HL-60 (cell line): ENCODE data around the gene DSE.

Experiments
- CTCF ChIP-seq: IDR thresholded peaks from one replicate; pipeline ENCODE4 v1.5.1; 2011; ENCODE audit warnings: low read length, control low read depth, inconsistent platforms; ENCODE audit not compliant: insufficient read depth
- POLR2AphosphoS5 ChIP-seq: IDR thresholded peaks from 2 replicates; pipeline ENCODE4 v1.6.1; 2012; ENCODE audit warnings: low read depth

DNA sequence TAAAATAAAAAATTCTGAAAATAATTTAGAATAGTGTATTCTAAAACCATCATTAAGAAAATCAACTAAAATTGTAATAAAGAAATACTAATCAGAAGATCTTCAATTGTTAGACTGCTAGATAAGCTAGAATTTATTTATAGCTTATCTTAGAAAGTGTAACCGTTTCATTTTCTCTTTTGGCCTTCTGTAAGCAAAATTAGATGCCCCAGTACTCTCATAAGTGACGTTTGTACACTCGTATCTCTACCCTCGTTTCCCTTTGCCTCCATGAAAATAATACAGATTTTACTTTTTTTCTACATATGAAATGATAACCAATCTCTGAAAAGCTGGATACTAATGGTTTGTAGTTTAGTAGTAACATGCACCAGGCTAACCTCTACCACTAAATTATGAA, 19.8 kb downstream of the DSE start:
- TF ChIP-seq POLR2AphosphoS5 (no peak), CTCF (no peak)
